ENCODE measurements around the gene EIF4G2. TPM values are rescaled to one million over a fixed set of nuclear protein-coding genes. Genes with fewer than 3 reads are reported as not detected.
"Not testable (repeated sequence)": the region's sequence is repeated elsewhere in the genome, so short reads cannot be mapped to it uniquely, and the experiment has no call there.

Gene EIF4G2
- total and polyA plus RNA-seq, 10 donors, result 178 to 712 (median 504) TPM

DNA sequence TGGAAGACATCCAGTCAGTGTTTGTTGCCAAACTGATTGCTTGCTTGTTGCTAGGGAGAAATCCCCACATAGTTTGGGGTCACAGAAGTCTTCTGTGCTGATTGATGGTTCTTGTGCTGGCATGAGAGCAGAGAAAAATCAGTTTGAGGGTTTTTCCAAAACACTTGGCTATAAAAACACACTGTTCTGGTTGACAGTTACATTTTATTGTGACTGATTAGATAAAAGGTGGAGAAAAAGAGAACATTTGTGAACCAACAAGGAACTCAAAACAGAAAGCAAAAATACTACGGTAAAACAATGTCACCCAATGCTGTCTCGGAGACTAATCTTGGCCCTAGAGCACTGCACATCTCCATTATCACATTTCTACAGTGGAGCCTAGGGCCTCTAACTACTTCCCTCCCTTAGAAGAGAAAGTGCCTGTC lies 14.4 kb upstream of the EIF4G2 start:
- 34 to 56% (median 44%) methylated on average over 2 of the region's 2 CpGs for WGBS, 5 donors
- intact Hi-C loops (cut with DNase I; ENCODE audit: low total_unique reads), result no loop called here
- peak overlapping the region in 6 of 8 donors; percentile 19 to 61 (median 40) for H3K27ac ChIP-seq
- no peak for TF ChIP-seq CTCF (IDR thresholded peaks at IDR 0.05 in 8 of 11, conservative IDR thresholded peaks at IDR 0.05 in 3 of 11)
- TF ChIP-seq POLR2A (IDR thresholded peaks at IDR 0.05), result no peak
- TF ChIP-seq POLR2AphosphoS5 (IDR thresholded peaks at IDR 0.05), result no peak
- H3K4me1 ChIP-seq, result peaks cover 0 to 26% (median 5%) of the 10 kb centered on the region in 6 donors
- no peaks in the 10 kb centered on the region for H3K27me3 ChIP-seq (replicated peaks in 1 of 7)
- H3K9me3 ChIP-seq, result no peaks in the 10 kb centered on the region
- H3K4me3 ChIP-seq, result no peak overlapping the region
- DNase-seq, result no peak
- no peaks in the 10 kb centered on the region for H3K36me3 ChIP-seq

GRCh38 chr11:10822491-10822890 lies 13.8 kb upstream of the EIF4G2 start:
- H3K9me3 ChIP-seq; H3K27me3 ChIP-seq (replicated peaks in 1 of 7); DNase-seq; H3K4me3 ChIP-seq; intact Hi-C loops (cut with DNase I; ENCODE audit: low total_unique reads); H3K36me3 ChIP-seq: not testable (repeated sequence)
- Histone ChIP-seq H3K4me1 (peaks cover 0 to 26% (median 5%) of the 10 kb centered on the region in 6 donors), H3K27ac (peak overlapping the region in 1 of 8 donors; percentile 40)
- 86 to 96% (median 89%) methylated on average over 3 of the region's 3 CpGs for WGBS, 5 donors

DNA sequence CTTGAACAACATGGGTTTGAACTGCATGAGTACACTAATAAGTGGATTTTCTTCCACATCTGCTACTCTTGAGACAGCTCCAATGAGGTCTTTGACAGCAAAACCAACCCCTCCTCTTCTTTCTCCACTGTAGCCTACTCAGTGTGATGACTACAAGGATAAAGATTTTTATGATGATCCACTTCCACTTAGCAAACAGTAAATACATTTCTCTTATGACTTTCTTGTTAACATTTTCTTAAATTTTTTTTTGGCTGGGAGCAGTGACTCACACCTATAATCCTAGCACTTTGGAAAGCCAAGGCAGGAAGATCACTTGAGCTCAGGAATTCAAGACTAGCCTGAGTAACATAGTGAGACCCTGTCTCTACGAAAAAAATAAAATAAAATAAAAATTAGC lies 9.9 kb upstream of the EIF4G2 start:
- whole genome bisulfite sequencing, 5 donors, result 88 to 100% (median 91%) methylated on average over 1 of the region's 1 CpG
- no peaks in the 10 kb centered on the region for H3K27me3 ChIP-seq (replicated peaks in 1 of 7)
- H3K36me3 ChIP-seq, result no peaks in the 10 kb centered on the region
- intact Hi-C loops (cut with DNase I; ENCODE audit: low total_unique reads), result no loop called here
- H3K4me1 ChIP-seq, result peaks cover 0 to 7% (median 1%) of the 10 kb centered on the region in 6 donors
- H3K9me3 ChIP-seq, result no peaks in the 10 kb centered on the region
- DNase-seq, result no peak
- H3K27ac ChIP-seq, result no peak overlapping the region
- H3K4me3 ChIP-seq, result no peak overlapping the region
- TF ChIP-seq POLR2A (IDR thresholded peaks at IDR 0.05) (no peak), CTCF (IDR thresholded peaks at IDR 0.05 in 8 of 11, conservative IDR thresholded peaks at IDR 0.05 in 3 of 11) (no peak), POLR2AphosphoS5 (IDR thresholded peaks at IDR 0.05) (no peak)

- Histone ChIP-seq H3K27ac (no peak overlapping the region), H3K9me3 (no peaks in the 10 kb centered on the region), H3K36me3 (no peaks in the 10 kb centered on the region), H3K27me3 (replicated peaks in 1 of 7) (no peaks in the 10 kb centered on the region), H3K4me1 (peaks cover 0 to 15% (median 8%) of the 10 kb centered on the region in 6 donors), H3K4me3 (no peak overlapping the region)
- TF ChIP-seq POLR2AphosphoS5 (IDR thresholded peaks at IDR 0.05), result no peak
- intact Hi-C loops (cut with DNase I; ENCODE audit: low total_unique reads), result no loop called here
- no peak for DNase-seq
These were observed 5.2 kb upstream of the EIF4G2 start for GRCh38 chr11:10813945-10814344.

DNA sequence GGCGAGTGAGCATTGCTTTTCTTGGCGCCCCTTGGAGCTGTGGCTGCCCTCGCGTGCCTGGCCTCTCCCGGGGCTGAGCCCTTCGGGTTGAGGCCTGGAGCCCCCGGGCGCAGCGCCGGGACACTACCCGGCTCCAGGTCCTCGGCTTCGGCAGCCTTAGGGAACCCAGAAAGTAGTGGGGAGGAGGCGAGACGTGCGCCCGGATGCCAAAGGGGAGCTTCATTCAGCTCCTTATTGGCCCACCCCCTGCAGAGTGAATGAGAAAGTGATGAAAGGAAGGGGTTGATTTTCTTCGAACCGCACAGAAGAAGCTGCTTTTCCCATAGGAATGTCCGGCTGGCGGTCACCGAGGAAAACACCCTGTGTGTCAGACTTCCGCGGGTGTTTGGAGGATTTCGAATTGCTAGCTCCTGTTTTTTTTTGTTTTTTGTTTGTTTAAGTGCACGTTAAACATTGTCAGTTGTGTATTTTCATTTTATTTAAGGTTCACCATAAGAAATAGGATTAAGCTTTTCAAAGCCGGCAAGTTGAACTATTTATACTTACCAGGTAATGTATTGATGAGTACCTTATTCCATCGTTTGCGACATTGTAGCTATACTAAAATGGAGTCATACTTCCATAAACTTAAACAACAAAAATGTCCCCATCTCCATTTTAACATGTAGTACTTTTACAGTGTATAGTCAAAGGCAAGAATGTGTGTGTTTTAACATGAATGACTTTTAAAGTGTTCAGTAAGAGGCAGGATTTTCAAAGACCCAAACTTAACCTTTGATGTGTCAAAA lies 841 bp upstream of the EIF4G2 start:
- Histone ChIP-seq H3K27ac (peak overlapping the region; percentile 99 to 100 (median 100)), H3K4me1 (peaks cover 28 to 47% (median 38%) of the 10 kb centered on the region in 6 donors), H3K4me3 (peak overlapping the region; percentile 53 to 98 (median 89)), H3K27me3 (replicated peaks in 1 of 7) (no peaks in the 10 kb centered on the region), H3K36me3 (peaks cover 0 to 27% (median 24%) of the 10 kb centered on the region in 6 donors), H3K9me3 (no peaks in the 10 kb centered on the region)
- TF ChIP-seq CTCF (IDR thresholded peaks at IDR 0.05 in 8 of 11, conservative IDR thresholded peaks at IDR 0.05 in 3 of 11) (no peak), POLR2AphosphoS5 (IDR thresholded peaks at IDR 0.05) (no peak), POLR2A (IDR thresholded peaks at IDR 0.05) (no peak)
- WGBS, 5 donors, result 2 to 5% (median 3%) methylated on average over 27 to 29 of the region's 29 CpGs
- peak; percentile 91 for DNase-seq
- intact Hi-C loops (cut with DNase I; ENCODE audit: low total_unique reads), result loop anchor here (5.0 to 10.0 kb wide), 2 partner anchors 43 to 55 kb away; partner anchors contain the start of gene CTR9

Data from spleen (tissue), 11 donors.